GM12878 (cell line): Measurements from ENCODE around the gene SCGN. TPM values are rescaled to one million over a fixed set of nuclear protein-coding genes. Genes with fewer than 3 reads are reported as not detected.

Source experiments
- ATAC-seq: fragments of 200-7000 bp; cut with Tn5 transposase; 3 replicates; pipeline ENCODE4 v1.9.1; 2020; ENCODE audit warnings: mild to moderate bottlenecking, moderate library complexity
- BruUV-seq: library from RNA; stranded (reverse); fragments of 400-500 nt; replicated peaks from 2 replicates; lab custom pipeline; 2021; lab: Mats Ljungman, UMichigan
- CTCF ChIA-PET: fragments of 300-600 bp; sonication (Branson Sonifier 250); formaldehyde crosslinking; extraction: SDS; loops from one replicate; lab custom pipeline; 2021; ENCODE audit warnings: inconsistent platforms; lab: Yijun Ruan, JAX
- POLR2A ChIA-PET: fragments of 350-600 bp; formaldehyde crosslinking; extraction: SDS; loops from one replicate; lab custom pipeline; 2021; ENCODE audit warnings: inconsistent platforms; lab: Charles Lee
- RAD21 ChIA-PET: fragments of 300-600 bp; sonication (Branson Sonifier 250); formaldehyde crosslinking; loops from one replicate; lab custom pipeline; 2023; ENCODE audit warnings: antibody characterized with exemption; ENCODE audit not compliant: unreplicated experiment; lab: Charles Lee
- SMC1A ChIA-PET: fragments of 300-600 bp; sonication (Branson Sonifier 250); formaldehyde crosslinking; loops from one replicate; lab custom pipeline; 2023; ENCODE audit not compliant: unreplicated experiment, uncharacterized antibody; lab: Charles Lee
- DNase-seq: peaks from one replicate; pipeline ENCODE4 v3.0.0-alpha.2; 2011; ENCODE audit warnings: low read depth, low spot score
- FAIRE-seq: peaks from 3 replicates; lab custom pipeline; 2011; peaks lifted over from hg19 to GRCh38; lab: Jason Lieb, UNC
- H2AFZ ChIP-seq: 2 replicates; pipeline ENCODE4 v1.6.0; 2011; ENCODE audit warnings: low read depth, low read length, control low read depth; ENCODE audit not compliant: control insufficient read depth
- H3K27ac ChIP-seq: 2 replicates; pipeline ENCODE4 v1.5.1; 2011; ENCODE audit warnings: control low read depth; ENCODE audit not compliant: control insufficient read depth, insufficient read depth
- H3K27me3 ChIP-seq, 2 experiments: replicated peaks in 1 of 2; 2 replicates each; pipeline versions ENCODE4 v1.6.0 to v1.6.1; 2011; ENCODE audit warnings: low read length in 1 of 2; ENCODE audit not compliant: control insufficient read depth in 2 of 2, insufficient read depth in 2 of 2
- H3K36me3 ChIP-seq, 2 experiments: 2 replicates each; pipeline ENCODE4 v1.5.1; 2011; ENCODE audit warnings: low read length in 1 of 2; ENCODE audit not compliant: control insufficient read depth in 2 of 2, insufficient read depth in 2 of 2
- H3K4me1 ChIP-seq: 2 replicates; pipeline ENCODE4 v1.6.1; 2011; ENCODE audit warnings: mild to moderate bottlenecking, low read length, moderate library complexity, mixed read lengths; ENCODE audit not compliant: control insufficient read depth, insufficient read depth
- H3K4me2 ChIP-seq: 2 replicates; pipeline ENCODE4 v1.6.0; 2011; ENCODE audit warnings: control low read depth; ENCODE audit not compliant: control insufficient read depth, insufficient read depth
- H3K4me3 ChIP-seq: fragments of 200-600 bp; sonication (generic); 2 replicates; pipeline ENCODE4 v1.5.1; 2016
- H3K79me2 ChIP-seq: 2 replicates; pipeline ENCODE4 v1.6.0; 2011; ENCODE audit warnings: low read length; ENCODE audit not compliant: control insufficient read depth, insufficient read depth
- H3K9ac ChIP-seq: 2 replicates; pipeline ENCODE4 v1.8.0; 2011; ENCODE audit warnings: low read length, control low read depth, mixed read lengths; ENCODE audit not compliant: control insufficient read depth, insufficient read depth
- H3K9me3 ChIP-seq: replicated peaks from 3 replicates; pipeline ENCODE4 v1.5.1; 2011; ENCODE audit warnings: mild to moderate bottlenecking, low read length; ENCODE audit not compliant: control insufficient read depth, insufficient read depth
- H4K20me1 ChIP-seq: 2 replicates; pipeline ENCODE4 v1.6.0; 2011; ENCODE audit not compliant: control insufficient read depth, insufficient read depth
- ASH2L ChIP-seq: fragments of 300-600, 200-600 bp; sonication (generic); IDR thresholded peaks from 2 replicates; pipeline ENCODE4 v1.6.1; 2017; ENCODE audit warnings: low read depth, mild to moderate bottlenecking, borderline replicate concordance
- CREB1 ChIP-seq: IDR thresholded peaks from 2 replicates; pipeline ENCODE4 v1.6.1; 2012; ENCODE audit warnings: low read depth, mild to moderate bottlenecking, inconsistent platforms
- E4F1 ChIP-seq: fragments of 450-650 bp; IDR thresholded peaks from 2 replicates; pipeline ENCODE4 v1.6.1; 2018; ENCODE audit warnings: borderline replicate concordance, mild to moderate bottlenecking; ENCODE audit not compliant: partially characterized antibody
- EP300 ChIP-seq, 2 experiments: fragments of 150-350 bp in 1 of 2; IDR thresholded peaks; 2 replicates each; pipeline ENCODE4 v1.6.1; 2011 to 2012; ENCODE audit warnings: low read depth in 2 of 2, low read length in 2 of 2, borderline replicate concordance in 1 of 2, improper control_type of control experiment in 1 of 2, inconsistent platforms in 1 of 2; ENCODE audit not compliant: control insufficient read depth in 1 of 2
- NR2C2 ChIP-seq: IDR thresholded peaks from 2 replicates; pipeline ENCODE4 v1.6.1; 2011; ENCODE audit warnings: borderline replicate concordance, low read depth; ENCODE audit not compliant: control insufficient read depth, insufficient read length
- NRF1 ChIP-seq: conservative IDR thresholded peaks from 2 replicates; pipeline ENCODE4 v1.6.1; 2011; ENCODE audit warnings: mild to moderate bottlenecking, low read depth, low read length, improper control_type of control experiment
- PML ChIP-seq: IDR thresholded peaks from 2 replicates; pipeline ENCODE4 v1.6.1; 2012; ENCODE audit warnings: low read length, inconsistent platforms
- POLR2AphosphoS5 ChIP-seq: IDR thresholded peaks from 2 replicates; pipeline ENCODE4 v1.6.1; 2011; ENCODE audit warnings: mild to moderate bottlenecking, low read length, inconsistent platforms
- RUNX3 ChIP-seq: IDR thresholded peaks from 2 replicates; pipeline ENCODE4 v1.6.1; 2012; ENCODE audit warnings: low read length, inconsistent platforms
- SIX5 ChIP-seq: IDR thresholded peaks from 2 replicates; pipeline ENCODE4 v1.6.1; 2011; ENCODE audit warnings: mild to moderate bottlenecking, low read depth, low read length, moderate library complexity; ENCODE audit not compliant: severe bottlenecking
- WRNIP1 ChIP-seq: IDR thresholded peaks from 2 replicates; pipeline ENCODE4 v1.6.1; 2011; ENCODE audit warnings: low read depth, low read length, improper control_type of control experiment, borderline replicate concordance
- WGBS: methylation state at CpG from one replicate; pipeline ENCODE4 v1.1.6; 2016; ENCODE audit warnings: low lambda C conversion rate; ENCODE audit not compliant: insufficient replicate concordance, insufficient coverage; ENCODE audit errors: missing lambda C conversion rate; 5-methylcytosine and 5-hydroxymethylcytosine counted together
- in situ Hi-C: fragments of 300-500 bp; cut with MboI; formaldehyde crosslinking; loops from 9 replicates; pipeline ENCODE4 v1.14.3; 2018; ENCODE audit warnings: mixed read lengths
- intact Hi-C: fragments of 100-400 bp; cut with micrococcal nuclease; formaldehyde crosslinking; loops from one replicate; pipeline ENCODE4 v1.14.2; 2022; ENCODE audit not compliant: unreplicated experiment
- polyA plus RNA-seq, 11 experiments: library from polyadenylated mRNA; depleted of rRNA in 4 of 11; unstranded in 6 of 11; stranded (reverse) in 5 of 11; fragments of >200 nt; fragmentation: Nextera tagmentation in 4 of 11; fragmentation: Illumina TruSeq in 1 of 11; extraction: Ambion mirVana in 4 of 11; extraction: Trizol in 1 of 11; gene quantifications; 1 replicate in 1 of 11; 2 replicates in 10 of 11; pipeline versions ENCODE4 v1.2.1 to v1.2.3, GENCODE V29; 2011 to 2016; ENCODE audit warnings: inconsistent platforms in 2 of 11, missing spikeins in 2 of 11, low read depth in 1 of 11
- total RNA-seq, 4 experiments: library from RNA; depleted of rRNA in 3 of 4; stranded (reverse); fragments of >200 nt in 3 of 4; fragmentation: Illumina TruSeq in 1 of 4; extraction: Trizol in 1 of 4; gene quantifications; 2 replicates each; pipeline versions ENCODE4 v1.2.1 to v1.2.3, GENCODE V29; 2013 to 2021

SCGN gene
- total and polyA plus RNA-seq, 10 of the 15 experiments (the other 5 are each of a cell fraction or from before 2014, with no cell fraction given), result not detected

- TF ChIP-seq EP300 (IDR thresholded peaks at IDR 0.05; ENCODE audit: borderline replicate concordance in 1 of 2, control insufficient read depth in 1 of 2, low read depth in 2 of 2, low read length in 2 of 2), result no peak
- TF ChIP-seq ASH2L, result no peak
- no peak for TF ChIP-seq E4F1
- no peak for TF ChIP-seq SIX5
- no peak for TF ChIP-seq NR2C2
- TF ChIP-seq WRNIP1, result no peak
- TF ChIP-seq PML, result no peak
- no peak for TF ChIP-seq RUNX3
- TF ChIP-seq CREB1, result no peak
- no peak for TF ChIP-seq NRF1
- no peak for TF ChIP-seq POLR2AphosphoS5
- Histone ChIP-seq H3K27ac (no peak overlapping the region), H3K79me2 (no peaks in the 10 kb centered on the region), H3K9me3 (no peaks in the 10 kb centered on the region), H3K4me3 (no peak overlapping the region), H3K4me2 (no peak overlapping the region), H2AFZ (no peak overlapping the region), H3K4me1 (no peaks in the 10 kb centered on the region), H3K36me3 (no peaks in the 10 kb centered on the region), H4K20me1 (no peaks in the 10 kb centered on the region), H3K27me3 (peaks cover 0 to 3% of the 10 kb centered on the region in 2 experiments; a peak in 3 of 4 replicates), H3K9ac (no peak overlapping the region)
- ATAC-seq (no peak), FAIRE-seq (no peak), DNase-seq (no peak)
- POLR2A ChIA-PET, result no interaction called here
- SMC1A ChIA-PET, result no interaction called here
- intact Hi-C loops (no loop called here), in situ Hi-C loops (no loop called here)
- RAD21 ChIA-PET, result no interaction called here
- BruUV-seq, result no TSS peak
- WGBS, result 9% methylated on average over 5 of the region's 5 CpGs
- CTCF ChIA-PET, result interaction anchor here (1.1 kb wide), 1 partner anchor 9 kb away, joined by 3 read pairs; no protein-coding TSS in a partner anchor
Measured at GRCh38 chr6:25641377-25641776, 10.6 kb upstream of the SCGN start.
